ENCODE data around the gene NSMF.

NSMF gene

DNA sequence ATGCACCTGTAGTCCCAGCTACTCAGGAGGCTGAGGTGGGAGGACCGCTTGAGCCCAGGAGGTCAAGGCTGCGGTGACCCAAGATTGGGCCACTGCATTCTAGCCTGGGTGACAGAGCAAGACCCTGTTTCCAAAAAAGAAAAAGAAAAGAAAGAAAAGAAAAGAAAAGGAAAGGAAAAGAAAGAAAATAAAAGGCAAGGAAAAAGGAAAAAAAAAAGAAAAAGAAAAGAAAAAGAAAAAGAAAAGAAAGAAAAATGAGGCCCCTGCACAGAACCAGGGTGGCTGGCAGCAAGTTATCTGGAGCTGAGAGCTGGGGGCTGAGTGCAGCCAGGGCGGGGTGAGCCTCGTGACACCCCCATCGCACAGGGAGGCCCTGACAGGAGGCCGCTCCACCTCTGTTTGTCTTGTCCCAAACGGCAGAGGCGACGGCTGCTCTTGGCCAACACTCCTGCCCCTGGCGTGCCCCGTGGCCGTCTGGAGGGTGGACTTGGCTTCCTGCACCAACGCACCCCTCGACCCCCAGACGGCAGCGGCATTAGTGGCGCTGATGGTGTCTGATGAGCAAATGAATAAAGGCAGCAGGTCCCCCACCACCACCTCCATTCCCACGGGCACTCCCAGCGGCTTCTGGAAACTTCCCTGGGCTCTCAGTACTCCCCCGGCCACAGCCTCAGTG is 52.9 kb downstream of the NSMF start:
- Histone ChIP-seq H3K4me1 (ENCODE audit: insufficient read depth, low read length) (no peaks in the 10 kb centered on the region; the same call in 1 of the 2 replicates), H3K36me3 (ENCODE audit: insufficient read depth, low read length) (no peaks in the 10 kb centered on the region), H3K9me3 (ENCODE audit: control insufficient read depth, insufficient read depth, low read length) (no peaks in the 10 kb centered on the region), H3K9ac (ENCODE audit: low read depth, low read length) (no peak overlapping the region; the same call in 1 of the 2 replicates)

DNA sequence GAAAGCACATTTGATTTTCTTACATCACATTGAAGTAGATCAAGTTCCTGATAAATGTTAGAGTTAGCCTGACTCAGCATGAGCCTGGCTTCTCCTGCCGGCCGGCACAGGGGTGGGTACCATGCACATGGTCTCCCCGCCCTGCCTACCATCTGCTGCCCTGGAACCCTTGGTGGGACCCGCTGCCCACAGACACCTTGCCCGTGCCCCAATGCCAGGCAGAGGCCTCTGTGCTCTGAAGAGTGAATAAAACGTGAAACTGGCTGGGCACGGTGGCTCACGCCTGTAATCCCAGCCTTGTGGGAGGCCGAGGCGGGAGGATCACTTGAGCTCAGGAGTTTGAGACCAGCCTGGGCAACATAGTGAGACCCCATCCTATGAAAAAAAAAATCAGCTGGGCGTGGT is 53.5 kb downstream of the NSMF start:
- no peaks in the 10 kb centered on the region for H3K36me3 ChIP-seq (ENCODE audit: insufficient read depth, low read length)
- H3K9me3 ChIP-seq (ENCODE audit: control insufficient read depth, insufficient read depth, low read length): no peaks in the 10 kb centered on the region
- no peak overlapping the region for H3K9ac ChIP-seq (ENCODE audit: low read depth, low read length)
- H3K4me1 ChIP-seq (ENCODE audit: insufficient read depth, low read length): no peaks in the 10 kb centered on the region; the same call in 1 of the 2 replicates

- Histone ChIP-seq H3K36me3 (ENCODE audit: insufficient read depth, low read length) (no peaks in the 10 kb centered on the region), H3K9me3 (ENCODE audit: control insufficient read depth, insufficient read depth, low read length) (no peaks in the 10 kb centered on the region), H3K9ac (ENCODE audit: low read depth, low read length) (no peak overlapping the region), H3K4me1 (ENCODE audit: insufficient read depth, low read length) (no peaks in the 10 kb centered on the region)
Measured at GRCh38 chr9:137404961-137405567, 54.1 kb downstream of the NSMF start.

GRCh38 chr9:137403269-137403668 is 55.9 kb downstream of the NSMF start:
- no peaks in the 10 kb centered on the region for H3K4me1 ChIP-seq (ENCODE audit: insufficient read depth, low read length)
- H3K9ac ChIP-seq (ENCODE audit: low read depth, low read length): no peak overlapping the region

GRCh38 chr9:137402746-137403145 is 56.4 kb downstream of the NSMF start:
- Histone ChIP-seq H3K9me3 (ENCODE audit: control insufficient read depth, insufficient read depth, low read length) (no peaks in the 10 kb centered on the region), H3K4me1 (ENCODE audit: insufficient read depth, low read length) (no peaks in the 10 kb centered on the region), H3K9ac (ENCODE audit: low read depth, low read length) (no peak overlapping the region), H3K36me3 (ENCODE audit: insufficient read depth, low read length) (no peaks in the 10 kb centered on the region)

More at GRCh38 chr9:137403269-137403668, 55.9 kb downstream of the NSMF start:
- Histone ChIP-seq H3K9me3 (ENCODE audit: control insufficient read depth, insufficient read depth, low read length) (no peaks in the 10 kb centered on the region), H3K36me3 (ENCODE audit: insufficient read depth, low read length) (no peaks in the 10 kb centered on the region)

GRCh38 chr9:137398561-137399468 is 60.3 kb downstream of the NSMF start:
- no peak overlapping the region for H3K9ac ChIP-seq (ENCODE audit: low read depth, low read length)
- H3K4me1 ChIP-seq (ENCODE audit: insufficient read depth, low read length): no peaks in the 10 kb centered on the region
- no peaks in the 10 kb centered on the region for H3K9me3 ChIP-seq (ENCODE audit: control insufficient read depth, insufficient read depth, low read length)
- no peaks in the 10 kb centered on the region; the same call in 1 of the 2 replicates for H3K36me3 ChIP-seq (ENCODE audit: insufficient read depth, low read length)

GRCh38 chr9:137397675-137398423 is 61.3 kb downstream of the NSMF start:
- Histone ChIP-seq H3K9ac (ENCODE audit: low read depth, low read length) (no peak overlapping the region), H3K36me3 (ENCODE audit: insufficient read depth, low read length) (no peaks in the 10 kb centered on the region; the same call in 1 of the 2 replicates), H3K4me1 (ENCODE audit: insufficient read depth, low read length) (no peaks in the 10 kb centered on the region), H3K9me3 (ENCODE audit: control insufficient read depth, insufficient read depth, low read length) (no peaks in the 10 kb centered on the region)

All from ES-I3 (cell line).